Upper lobe of left lung (tissue), 6 donors: ENCODE measurements around the gene PA2G4. TPM values are rescaled to one million over a fixed set of nuclear protein-coding genes. Genes with fewer than 3 reads are reported as not detected.

Experiments
- ATAC-seq, 2 donors: fragments of 200-7000 bp; cut with Tn5 transposase; one replicate each; pipeline ENCODE4 v1.9.1; 2022; ENCODE audit warnings: mild to moderate bottlenecking in 2 of 2, moderate library complexity in 2 of 2; ENCODE audit not compliant: low FRiP score in 2 of 2
- DNase-seq, 2 donors: peaks; one replicate each; pipeline ENCODE4 v3.0.0-alpha.2; 2019 to 2020
- H3K27ac ChIP-seq, 4 donors: fragments of 200-600 bp; sonication (generic); one replicate each; pipeline ENCODE4 v1.5.1; 2016 to 2019
- H3K27me3 ChIP-seq, 4 donors: fragments of 200-600 bp; sonication (generic); one replicate each; pipeline ENCODE4 v1.5.1; 2017 to 2019
- H3K36me3 ChIP-seq, 4 donors: fragments of 200-600 bp; sonication (generic); one replicate each; pipeline ENCODE4 v1.5.1; 2016 to 2019
- H3K4me1 ChIP-seq, 4 donors: fragments of 200-600 bp; sonication (generic); one replicate each; pipeline ENCODE4 v1.5.1; 2018 to 2019
- H3K4me3 ChIP-seq, 4 donors: fragments of 200-600 bp; sonication (generic); one replicate each; pipeline ENCODE4 v1.5.1; 2017 to 2019; ENCODE audit warnings: mild to moderate bottlenecking in 2 of 4, moderate library complexity in 1 of 4
- H3K9me3 ChIP-seq, 4 donors: fragments of 200-600 bp; sonication (generic); one replicate each; pipeline ENCODE4 v1.5.1; 2018 to 2019
- EP300 ChIP-seq, 4 donors: sonication (generic); formaldehyde crosslinking; IDR thresholded peaks; one replicate each; pipeline ENCODE4 v1.5.1; 2017; ENCODE audit warnings: antibody characterized with exemption in 4 of 4, control low read depth in 2 of 4
- POLR2A ChIP-seq, 4 donors: fragments of 450-650 bp; IDR thresholded peaks; one replicate each; pipeline ENCODE4 v1.5.1; 2016 to 2017; ENCODE audit warnings: antibody characterized with exemption in 4 of 4, mild to moderate bottlenecking in 2 of 4
- POLR2AphosphoS5 ChIP-seq, 2 donors: sonication (generic); formaldehyde crosslinking; IDR thresholded peaks; one replicate each; pipeline ENCODE4 v1.5.1; 2017; ENCODE audit warnings: antibody characterized with exemption in 2 of 2
- WGBS, 2 donors: methylation state at CpG; one replicate each; pipeline ENCODE4 v1.1.5; 2017 to 2018; 5-methylcytosine and 5-hydroxymethylcytosine counted together
- total RNA-seq, 6 donors: library from RNA; depleted of rRNA in 4 of 6; stranded (reverse); fragments of >200 nt in 4 of 6; gene quantifications; one replicate each; pipeline versions ENCODE4 v1.1.0 to v1.2.1, GENCODE V29; 2016 to 2021
- TF ChIP-seq, protein P1 (sequence below), 6 experiments: fragments of 450-650 bp in 4 of 6; fragments of 200-600 bp in 2 of 6; sonication (generic) in 2 of 6; IDR thresholded peaks; one replicate each; pipeline ENCODE4 v1.5.1; 2016 to 2019; ENCODE audit warnings: antibody characterized with exemption in 6 of 6
- donor health status: DM: no; HTN: no; CAD: no; lungs with moderate emphysema.
- donor health status: DM: no; HTN: yes; CAD: no; lungs with severe emphysema.

Gene PA2G4
- total RNA-seq, 6 donors from 2014 or later, result 36.7 to 103 (median 70.7) TPM

DNA sequence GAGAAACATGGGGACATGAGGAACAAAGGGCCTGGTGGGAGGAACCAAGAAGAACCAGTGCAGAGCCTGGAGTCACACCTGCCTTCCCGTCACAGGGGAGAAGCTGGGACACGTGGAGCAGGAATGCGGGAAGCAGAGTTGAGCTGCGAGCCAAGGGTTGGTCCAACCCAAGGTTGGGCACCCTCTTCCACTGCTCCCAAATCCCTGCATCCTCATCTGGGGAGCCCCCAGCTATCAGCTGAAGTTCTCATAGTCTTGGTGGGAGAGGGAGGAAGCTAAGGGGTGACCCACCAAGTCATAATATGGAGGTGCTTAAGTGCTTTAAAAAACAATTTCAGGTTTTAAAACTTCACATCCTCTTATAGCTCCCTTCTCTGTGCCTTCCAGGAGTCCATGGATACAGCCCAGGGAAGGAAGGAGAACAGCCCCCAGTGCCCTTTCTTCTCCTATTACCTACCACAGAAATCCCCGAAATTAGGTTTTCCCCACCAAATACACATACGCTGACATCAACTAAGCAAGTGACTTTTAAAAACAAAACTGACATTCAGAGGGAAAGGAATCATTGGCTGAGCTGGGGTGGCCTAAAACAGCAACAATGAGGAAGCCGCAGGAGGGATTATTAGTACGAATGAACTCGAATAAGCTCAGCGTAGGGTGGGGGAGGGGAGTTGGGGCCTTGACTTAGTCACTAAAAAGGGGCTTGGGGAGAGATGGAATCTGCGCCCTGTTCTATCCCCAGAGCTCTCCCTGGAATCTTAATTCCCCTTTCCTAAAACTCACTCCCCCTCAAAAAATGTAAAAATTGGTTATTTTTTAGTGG, 58.3 kb downstream of the PA2G4 start:
- Histone ChIP-seq H3K27ac (peak overlapping the region in 2 of 4 donors; percentile 45 to 97), H3K9me3 (no peaks in the 10 kb centered on the region), H3K27me3 (no peaks in the 10 kb centered on the region), H3K4me3 (peak overlapping the region in 1 of 4 donors; percentile 2), H3K4me1 (peaks cover 26 to 45% (median 33%) of the 10 kb centered on the region in 4 donors), H3K36me3 (peaks cover 56 to 85% (median 76%) of the 10 kb centered on the region in 4 donors)
- ATAC-seq (no peak), DNase-seq (no peak)
- TF ChIP-seq EP300 (IDR thresholded peaks at IDR 0.05) (no peak), POLR2AphosphoS5 (IDR thresholded peaks at IDR 0.05) (peak in 1 of 2 donors; percentile 11), POLR2A (IDR thresholded peaks at IDR 0.05) (peak in 1 of 4 donors; percentile 9)
- TF ChIP-seq, protein P1, sequence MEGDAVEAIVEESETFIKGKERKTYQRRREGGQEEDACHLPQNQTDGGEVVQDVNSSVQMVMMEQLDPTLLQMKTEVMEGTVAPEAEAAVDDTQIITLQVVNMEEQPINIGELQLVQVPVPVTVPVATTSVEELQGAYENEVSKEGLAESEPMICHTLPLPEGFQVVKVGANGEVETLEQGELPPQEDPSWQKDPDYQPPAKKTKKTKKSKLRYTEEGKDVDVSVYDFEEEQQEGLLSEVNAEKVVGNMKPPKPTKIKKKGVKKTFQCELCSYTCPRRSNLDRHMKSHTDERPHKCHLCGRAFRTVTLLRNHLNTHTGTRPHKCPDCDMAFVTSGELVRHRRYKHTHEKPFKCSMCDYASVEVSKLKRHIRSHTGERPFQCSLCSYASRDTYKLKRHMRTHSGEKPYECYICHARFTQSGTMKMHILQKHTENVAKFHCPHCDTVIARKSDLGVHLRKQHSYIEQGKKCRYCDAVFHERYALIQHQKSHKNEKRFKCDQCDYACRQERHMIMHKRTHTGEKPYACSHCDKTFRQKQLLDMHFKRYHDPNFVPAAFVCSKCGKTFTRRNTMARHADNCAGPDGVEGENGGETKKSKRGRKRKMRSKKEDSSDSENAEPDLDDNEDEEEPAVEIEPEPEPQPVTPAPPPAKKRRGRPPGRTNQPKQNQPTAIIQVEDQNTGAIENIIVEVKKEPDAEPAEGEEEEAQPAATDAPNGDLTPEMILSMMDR (IDR thresholded peaks at IDR 0.05), result no peak
- 70% methylated on average over 11 of the region's 11 CpGs for WGBS, 2 donors

Other genes starting within 250 kb of the PA2G4 start
- 10 to 100 TPM; 23.0 to 47.3 (median 32.8) TPM for gene PYM1, start 176.7 kb upstream of the PA2G4 start, total RNA-seq
- 100 to 1,000 TPM in 1 of 6 donors, 10 to 100 TPM in 5; 16.7 to 251 (median 37.3) TPM for gene DGKA, start 173.4 kb upstream of the PA2G4 start, total RNA-seq
- 10 to 100 TPM in 1 of 6 donors, 1 to 10 TPM in 4, under 1 TPM in 1; 0.91 to 45.1 (median 1.5) TPM for gene PMEL, start 138.5 kb upstream of the PA2G4 start, total RNA-seq
- gene CDK2, start 137.7 kb upstream of the PA2G4 start, total RNA-seq, result 10 to 100 TPM; 11.7 to 27.9 (median 21.7) TPM
- 100 to 1,000 TPM in 4 of 6 donors, 10 to 100 TPM in 2; 53.4 to 139 (median 116) TPM for gene RAB5B, start 130.5 kb upstream of the PA2G4 start, total RNA-seq
- 10 to 100 TPM; 12.8 to 36.3 (median 21.9) TPM for gene SUOX, start 107.3 kb upstream of the PA2G4 start, total RNA-seq
- gene IKZF4, start 83.5 kb upstream of the PA2G4 start, total RNA-seq, result 10 to 100 TPM in 1 of 6 donors, 1 to 10 TPM in 5; 5.6 to 23.0 (median 9.3) TPM
- gene RPS26, start 62.6 kb upstream of the PA2G4 start, total RNA-seq, result 100 to 1,000 TPM in 3 of 6 donors, 10 to 100 TPM in 3; 15.3 to 570 (median 150) TPM
- gene ERBB3, start 24.4 kb upstream of the PA2G4 start, total RNA-seq, result 100 to 1,000 TPM in 3 of 6 donors, 10 to 100 TPM in 3; 56.8 to 171 (median 101) TPM
- gene RPL41, start 12.1 kb downstream of the PA2G4 start, total RNA-seq, result 1,000 to 10,000 TPM; 1,377 to 3,349 (median 3,110) TPM
- gene ZC3H10, start 13.7 kb downstream of the PA2G4 start, total RNA-seq, result 10 to 100 TPM in 2 of 6 donors, 1 to 10 TPM in 4; 2.1 to 22.0 (median 6.4) TPM
- 100 to 1,000 TPM in 5 of 6 donors, 10 to 100 TPM in 1; 73.9 to 132 (median 112) TPM for gene ESYT1, start 23.7 kb downstream of the PA2G4 start, total RNA-seq
- gene MYL6B, start 48.0 kb downstream of the PA2G4 start, total RNA-seq, result 10 to 100 TPM; 10.5 to 38.4 (median 29.1) TPM
- gene MYL6, start 53.8 kb downstream of the PA2G4 start, total RNA-seq, result 1,000 to 10,000 TPM in 5 of 6 donors, 100 to 1,000 TPM in 1; 665 to 1,935 (median 1,528) TPM
- gene SMARCC2, start 84.9 kb downstream of the PA2G4 start, total RNA-seq, result 100 to 1,000 TPM in 2 of 6 donors, 10 to 100 TPM in 4; 71.4 to 258 (median 93.9) TPM
- gene RNF41, start 117.4 kb downstream of the PA2G4 start, total RNA-seq, result 10 to 100 TPM; 38.8 to 94.3 (median 62.1) TPM
- 10 to 100 TPM in 4 of 6 donors, 1 to 10 TPM in 2; 4.2 to 23.1 (median 17.6) TPM for gene NABP2, start 119.8 kb downstream of the PA2G4 start, total RNA-seq
- 1 to 10 TPM in 2 of 6 donors, under 1 TPM in 1, not detected in 3; 0.37 to 1.2 (median 1.1) TPM for gene SLC39A5, start 125.5 kb downstream of the PA2G4 start, total RNA-seq
- gene ANKRD52, start 153.8 kb downstream of the PA2G4 start, total RNA-seq, result 10 to 100 TPM; 17.6 to 48.2 (median 28.8) TPM
- 10 to 100 TPM; 12.8 to 26.3 (median 17.5) TPM for gene COQ10A, start 162.4 kb downstream of the PA2G4 start, total RNA-seq
- 100 to 1,000 TPM in 5 of 6 donors, 10 to 100 TPM in 1; 99.9 to 201 (median 151) TPM for gene CS, start 195.8 kb downstream of the PA2G4 start, total RNA-seq
- 100 to 1,000 TPM in 1 of 6 donors, 10 to 100 TPM in 5; 50.3 to 105 (median 61.4) TPM for gene CNPY2, start 211.4 kb downstream of the PA2G4 start, total RNA-seq
- 100 to 1,000 TPM in 1 of 6 donors, 10 to 100 TPM in 5; 19.5 to 227 (median 74.4) TPM for gene PAN2, start 229.4 kb downstream of the PA2G4 start, total RNA-seq
- 1 to 10 TPM in 1 of 6 donors, under 1 TPM in 1, not detected in 4; 0.81 to 1.1 TPM for gene IL23A, start 234.3 kb downstream of the PA2G4 start, total RNA-seq